ENCODE data around the gene CEP131.

DNA sequence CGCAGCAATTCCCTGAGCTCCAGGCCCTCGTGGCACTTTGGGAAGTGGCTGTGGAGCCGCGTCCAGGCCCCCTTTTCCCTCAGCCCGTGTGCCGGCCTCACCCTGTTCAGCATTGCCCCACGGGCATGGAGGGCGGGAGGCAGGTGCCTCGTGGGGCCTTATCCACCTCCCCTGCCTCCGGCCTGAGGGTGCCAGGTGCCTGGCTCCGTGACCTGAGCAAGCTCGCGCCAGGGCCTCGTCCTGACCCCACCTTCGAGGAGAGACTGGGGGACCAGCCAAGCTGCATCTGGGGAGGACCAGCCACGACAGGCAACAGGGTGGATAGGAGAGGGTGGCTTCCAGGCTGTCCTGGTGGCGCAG is 29.7 kb downstream of the CEP131 start:
- no peak for TF ChIP-seq POLR2AphosphoS5 (IDR thresholded peaks at IDR 0.05; ENCODE audit: insufficient read depth in 1 of 2, low read depth in 1 of 2)
- TF ChIP-seq CTCF (IDR thresholded peaks at IDR 0.05): no peak

All from vagina (tissue), 2 donors.